DMS79 treated with DMSO at 0.1 percent for 48 hours (cell line): ENCODE data around the gene C12orf42.
"Not testable (repeated sequence)": the region's sequence is repeated elsewhere in the genome, so short reads cannot be mapped to it uniquely, and the experiment has no call there.

Experiments
- DNase-seq: peaks from one replicate; lab custom pipeline; 2025; lab: John Stamatoyannopoulos, UW

Gene C12orf42

DNA sequence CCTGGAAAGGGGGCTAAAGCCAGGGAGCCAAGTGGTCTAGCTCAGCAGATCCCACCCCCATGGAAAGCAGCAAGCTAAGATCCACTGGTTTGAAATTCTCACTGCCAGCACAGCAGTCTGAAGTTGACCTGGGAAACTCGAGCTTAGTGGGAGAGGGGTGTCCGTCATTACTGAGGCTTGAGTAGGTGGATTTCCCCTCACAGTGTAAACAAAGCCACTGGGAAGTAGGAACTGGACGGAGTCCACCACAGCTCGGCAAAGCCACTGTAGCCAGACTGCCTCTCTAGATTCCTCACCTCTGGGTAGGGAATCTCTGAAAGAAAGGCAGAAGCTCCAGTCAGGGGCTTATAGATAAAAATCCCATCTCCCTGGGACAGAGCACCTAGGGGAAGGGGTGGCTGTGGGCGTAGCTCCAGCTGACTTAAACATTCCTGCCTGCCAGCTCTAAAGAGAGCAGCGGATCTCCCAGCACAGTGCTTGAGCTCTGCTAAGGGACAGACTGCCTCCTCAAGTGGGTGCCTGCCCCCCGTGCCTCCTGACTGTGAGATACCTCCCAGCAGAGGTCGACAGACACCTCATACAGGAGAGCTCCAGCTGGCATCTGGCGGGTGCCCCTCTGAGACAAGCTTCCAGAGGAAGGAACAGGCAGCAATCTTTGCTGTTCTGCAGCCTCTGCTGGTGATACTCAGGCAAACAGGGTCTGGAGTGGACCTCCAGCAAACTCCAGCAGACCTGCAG, 70.8 kb downstream of the C12orf42 start:
- DNase-seq, result not testable (repeated sequence)

DNA sequence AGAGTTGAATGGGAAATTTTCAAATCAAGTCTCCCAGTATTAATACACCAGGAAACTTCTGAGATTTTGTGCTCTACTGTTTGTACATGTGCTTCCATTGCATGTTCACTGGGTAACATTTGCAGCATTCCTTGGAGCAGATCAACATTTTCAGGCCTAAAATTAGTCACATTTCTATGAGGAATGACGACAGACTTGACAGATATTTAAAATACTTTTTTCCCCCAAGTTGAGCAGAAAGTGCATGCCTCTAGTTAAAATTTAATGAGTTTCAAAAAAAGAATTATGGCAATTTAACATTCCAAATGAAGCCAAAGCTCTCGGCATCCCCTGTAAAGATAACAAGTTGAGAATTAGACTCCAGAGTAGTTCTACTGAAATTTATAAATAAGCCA, 72.3 kb downstream of the C12orf42 start:
- no peak for DNase-seq

DNA sequence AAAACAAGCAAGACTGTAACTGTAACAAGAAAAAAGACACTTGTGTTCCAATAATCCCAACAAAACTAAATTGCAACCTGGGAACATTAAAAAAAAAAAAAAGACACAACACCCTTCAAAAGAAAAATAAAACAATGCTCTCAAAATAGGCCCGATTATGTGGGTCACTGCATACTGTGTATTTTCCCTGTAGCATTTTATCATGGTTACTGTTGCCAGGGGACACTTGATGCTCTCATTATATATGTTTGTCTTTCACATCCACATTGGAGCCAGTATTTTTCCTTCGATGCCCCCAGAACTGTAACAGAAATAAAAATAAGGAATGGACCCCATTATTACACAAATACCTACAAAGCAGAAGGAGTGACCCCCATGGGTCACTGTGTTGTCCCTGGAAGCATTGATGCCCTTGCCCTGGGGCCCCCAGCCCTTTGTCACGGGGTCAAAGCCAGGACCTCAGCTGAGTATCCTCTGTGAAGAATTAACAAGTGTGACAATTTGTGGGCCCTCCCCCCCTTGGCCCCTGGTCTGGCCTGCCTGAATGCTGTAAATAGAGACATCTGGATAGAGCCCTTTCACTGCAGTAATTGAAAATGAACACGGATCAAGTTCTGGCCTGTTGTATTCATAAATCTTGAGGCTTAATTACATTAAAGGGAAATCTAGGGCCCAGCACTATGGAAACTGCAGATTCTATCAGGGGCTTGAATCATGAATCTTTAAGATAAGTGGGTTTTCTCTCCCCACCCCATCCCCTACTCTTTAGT, 72.8 kb downstream of the C12orf42 start:
- DNase-seq, result peak; percentile 59

DNA sequence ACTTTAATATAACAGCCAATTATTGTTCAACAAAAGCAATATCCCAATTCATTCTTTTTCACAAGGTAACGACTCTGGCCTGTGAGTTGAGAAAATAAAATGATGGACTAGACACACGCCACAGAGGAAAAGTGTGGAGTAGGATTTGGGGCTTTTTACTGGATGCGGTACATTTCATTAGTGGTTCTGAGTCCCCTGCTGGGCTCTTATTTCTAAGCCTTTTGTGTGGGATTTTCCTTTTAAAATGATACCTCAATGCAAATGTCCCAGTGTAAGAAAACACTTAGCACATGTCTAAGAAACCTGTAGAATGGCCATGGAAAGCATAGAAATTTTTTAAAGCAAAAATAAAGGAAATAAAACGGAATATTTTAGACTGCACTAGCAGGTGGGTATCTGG, 73.4 kb downstream of the C12orf42 start:
- DNase-seq, result peak; percentile 20

DNA sequence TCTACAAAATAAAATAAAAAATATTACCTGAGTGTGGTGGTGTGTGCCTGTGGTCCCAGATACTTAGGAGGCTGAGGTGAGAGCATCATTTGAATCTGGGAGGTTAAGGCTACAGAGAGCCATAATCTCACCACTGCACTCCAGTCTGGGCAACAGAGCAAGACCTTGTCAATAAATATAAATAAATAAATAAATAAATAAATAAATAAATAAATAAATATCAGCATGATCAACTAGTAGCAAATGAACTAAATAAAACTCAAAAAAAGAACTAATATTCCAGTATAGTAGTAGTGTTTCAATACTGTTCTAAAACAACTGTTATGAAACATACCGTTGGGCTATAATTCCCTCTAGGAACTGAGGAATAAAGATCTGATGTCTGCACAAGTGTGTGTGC, 74.4 kb downstream of the C12orf42 start:
- no peak for DNase-seq

DNA sequence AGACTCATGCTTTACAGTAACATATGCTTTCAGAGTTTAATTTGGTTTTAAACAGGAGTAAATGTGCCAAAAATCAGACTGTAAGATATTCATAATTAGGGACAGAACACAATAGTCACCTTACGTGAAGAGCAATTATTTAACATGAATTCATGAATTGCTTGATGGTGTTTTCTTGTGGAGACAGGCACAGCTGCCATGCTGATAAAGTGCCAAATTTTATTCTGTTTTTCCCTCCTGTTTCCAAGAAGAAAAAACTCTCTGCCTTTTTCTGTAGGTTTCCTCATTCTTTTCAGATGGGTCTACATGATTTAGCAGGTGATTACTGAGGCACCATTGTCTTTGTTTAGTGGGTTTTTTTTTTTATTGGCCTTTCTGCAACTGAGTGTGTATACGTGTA, 80.1 kb downstream of the C12orf42 start:
- DNase-seq, result no peak

DNA sequence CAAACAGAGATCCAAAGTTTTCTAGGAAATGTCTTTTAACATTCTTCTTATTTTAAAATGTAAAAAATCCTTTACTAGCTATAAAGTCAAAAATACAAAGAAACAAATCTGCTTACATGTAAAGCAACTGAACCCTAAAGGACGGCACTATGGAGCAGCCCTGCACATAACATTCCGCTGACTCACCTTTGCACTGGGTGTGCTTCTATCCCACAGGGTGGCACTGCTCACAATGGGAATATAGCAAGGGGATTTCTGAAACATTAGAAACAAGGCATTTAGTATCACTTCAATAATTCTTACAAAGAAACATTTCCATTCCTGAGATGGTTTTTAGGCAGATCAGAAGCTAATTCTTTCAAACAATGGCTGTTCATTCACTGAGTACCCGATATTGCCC, 94.3 kb downstream of the C12orf42 start:
- DNase-seq, result no peak

DNA sequence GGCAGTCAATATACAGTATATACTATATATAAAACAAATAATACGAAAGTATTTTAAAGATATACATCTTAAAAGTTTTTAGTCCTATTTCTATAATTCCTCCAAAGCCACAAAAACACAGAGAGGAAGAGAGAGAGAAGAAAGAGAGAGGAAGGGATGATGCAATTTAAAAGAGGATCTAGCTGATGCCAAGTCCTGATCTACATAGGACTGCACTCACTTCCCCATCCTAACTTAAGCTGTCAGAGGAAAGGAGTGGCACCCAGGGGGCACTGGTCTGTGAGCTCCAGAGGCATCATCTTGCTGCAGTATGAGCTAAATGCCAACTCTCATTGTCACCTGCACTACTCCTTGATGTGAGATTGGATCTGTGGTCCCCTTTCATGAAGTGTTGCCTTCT, 95.8 kb downstream of the C12orf42 start:
- no peak for DNase-seq

DNA sequence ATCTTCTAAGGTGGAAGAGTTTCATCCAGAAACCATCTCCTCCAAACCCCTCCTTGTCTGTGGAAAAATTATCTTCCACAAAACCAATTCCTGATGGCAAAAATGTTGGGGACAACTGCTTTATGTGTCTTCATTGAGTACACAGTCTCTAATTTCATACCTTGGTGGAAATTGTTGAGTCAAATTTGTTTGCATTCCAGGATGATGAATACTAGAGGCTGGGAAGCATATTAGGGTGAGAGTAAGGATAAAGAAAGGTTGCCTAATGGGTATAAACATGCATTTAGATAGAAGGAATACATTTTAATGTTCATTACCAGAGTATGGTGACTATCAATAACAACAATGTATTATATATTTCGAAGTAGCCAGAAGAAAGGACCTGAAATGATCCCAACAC, 98.2 kb downstream of the C12orf42 start:
- DNase-seq, result no peak

DNA sequence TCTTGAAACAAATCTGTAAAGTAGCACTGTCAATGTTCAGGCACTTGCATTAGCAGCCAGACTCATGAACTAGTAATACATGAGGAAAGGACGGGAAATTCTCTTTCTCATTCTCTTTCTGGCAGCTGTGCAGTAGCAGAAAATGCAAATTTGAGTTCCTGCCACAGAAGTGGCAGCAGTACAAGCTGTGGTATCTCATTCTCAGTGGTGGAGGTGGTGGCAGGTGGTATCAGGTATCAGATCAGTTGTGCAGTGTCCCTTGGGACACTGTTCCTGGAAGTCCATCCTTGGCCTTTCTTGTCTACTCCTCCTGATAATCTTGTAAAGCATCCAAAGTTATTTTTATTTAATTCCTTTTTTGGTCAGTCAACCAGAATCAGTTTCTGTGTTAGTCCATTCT, 103.0 kb downstream of the C12orf42 start:
- DNase-seq, result no peak

DNA sequence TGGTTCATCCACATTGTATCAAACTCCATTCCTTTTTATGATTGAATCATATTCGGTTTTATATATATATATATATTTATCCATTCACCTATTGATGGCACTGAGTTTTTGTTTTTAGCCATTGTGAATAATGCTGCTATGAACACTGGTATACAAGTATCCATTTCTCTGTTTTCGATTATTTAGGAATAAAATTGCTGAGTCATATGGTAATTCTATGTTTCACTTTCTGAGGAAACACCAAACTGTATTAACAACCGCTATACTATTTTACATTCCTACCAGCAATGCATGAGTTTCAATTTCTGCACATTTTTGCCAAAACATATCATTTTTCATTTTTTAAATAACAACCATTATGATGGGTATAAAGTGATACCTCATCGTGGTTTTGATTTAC, 104.7 kb downstream of the C12orf42 start:
- DNase-seq, result no peak

DNA sequence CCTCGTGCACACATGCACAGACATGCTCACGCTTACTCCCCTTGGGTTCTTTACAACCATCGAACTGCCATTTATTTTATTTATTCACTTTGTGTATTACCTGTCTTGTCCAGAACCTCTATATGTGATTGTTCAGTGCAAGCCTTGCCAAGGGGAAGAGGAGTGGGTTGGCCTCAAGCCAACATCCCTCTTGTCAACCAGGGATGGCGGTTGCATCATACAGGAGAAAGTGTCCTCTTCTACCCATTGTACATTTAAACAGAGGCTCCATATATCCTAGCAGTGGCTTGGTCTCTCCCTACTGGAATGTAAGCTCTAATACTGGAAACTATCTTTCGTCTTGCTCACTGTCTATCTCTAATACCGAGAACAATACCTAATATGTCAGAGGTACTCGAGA, 108.4 kb downstream of the C12orf42 start:
- DNase-seq, result peak; percentile 71

DNA sequence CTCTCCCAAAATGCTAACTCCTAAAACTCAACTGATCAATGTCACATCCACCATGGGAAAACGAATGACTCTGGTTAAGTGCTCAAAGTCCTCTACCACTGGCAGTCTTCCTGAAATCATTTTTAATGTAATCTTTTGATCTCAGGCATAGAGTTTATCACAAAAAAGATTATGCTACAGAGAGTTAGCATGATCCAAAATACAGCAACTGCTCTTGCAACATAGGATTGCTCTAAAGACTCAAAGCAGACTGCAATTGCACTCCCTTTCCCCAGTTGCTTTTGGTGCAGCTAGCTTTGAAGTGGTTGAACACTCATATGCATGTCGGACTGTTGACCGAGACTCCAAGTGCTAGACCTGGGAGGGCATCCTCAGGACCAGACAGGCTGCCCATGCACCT, 109.3 kb downstream of the C12orf42 start:
- no peak for DNase-seq

DNA sequence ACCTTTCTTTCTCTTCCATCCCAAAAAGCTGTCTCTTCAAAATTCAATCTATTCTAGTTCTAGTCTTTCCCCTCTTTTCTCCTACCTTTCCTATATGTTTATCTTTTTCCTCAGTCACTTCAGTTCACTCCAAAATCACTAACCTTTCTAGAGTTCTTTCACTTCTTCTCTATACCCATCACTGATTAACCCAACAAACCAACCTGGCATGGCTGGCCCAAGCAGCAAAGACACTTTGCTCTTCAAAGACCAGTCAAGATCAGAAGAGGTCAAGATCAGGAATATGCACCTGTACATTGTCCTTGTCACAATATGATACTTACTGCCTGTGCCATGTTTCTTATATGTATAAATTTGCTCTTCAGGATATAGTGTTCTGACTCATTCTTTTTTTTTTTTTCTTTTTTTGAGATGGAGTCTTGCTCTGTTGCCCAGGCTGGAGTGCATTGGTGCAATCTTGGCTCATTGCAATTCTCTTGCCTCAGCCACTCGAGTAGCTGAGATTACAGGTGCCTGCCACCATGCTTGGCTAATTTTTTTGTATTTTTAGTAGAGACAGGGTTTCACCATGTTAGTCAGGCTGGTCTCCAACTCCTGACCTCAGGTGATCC, 112.9 kb downstream of the C12orf42 start:
- no peak for DNase-seq

DNA sequence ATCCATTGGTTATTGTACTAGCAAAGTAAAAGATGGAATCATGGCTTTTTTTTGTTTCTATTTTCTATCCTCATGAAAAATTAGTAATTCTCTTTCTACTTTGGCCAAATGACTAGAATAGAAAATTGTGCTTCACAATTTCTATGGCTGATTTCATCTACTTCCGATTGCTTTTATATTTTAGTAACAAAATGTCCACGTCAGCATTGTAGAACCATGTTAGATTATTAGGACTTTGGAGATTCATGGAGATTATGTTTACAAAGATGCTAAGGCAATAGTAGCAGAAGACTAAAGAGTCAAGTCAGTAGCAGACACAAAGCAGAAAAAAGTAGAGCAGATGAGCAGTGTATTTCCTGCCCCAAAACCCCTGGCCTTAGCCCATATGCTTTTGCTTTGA, 113.6 kb downstream of the C12orf42 start:
- DNase-seq, result no peak

DNA sequence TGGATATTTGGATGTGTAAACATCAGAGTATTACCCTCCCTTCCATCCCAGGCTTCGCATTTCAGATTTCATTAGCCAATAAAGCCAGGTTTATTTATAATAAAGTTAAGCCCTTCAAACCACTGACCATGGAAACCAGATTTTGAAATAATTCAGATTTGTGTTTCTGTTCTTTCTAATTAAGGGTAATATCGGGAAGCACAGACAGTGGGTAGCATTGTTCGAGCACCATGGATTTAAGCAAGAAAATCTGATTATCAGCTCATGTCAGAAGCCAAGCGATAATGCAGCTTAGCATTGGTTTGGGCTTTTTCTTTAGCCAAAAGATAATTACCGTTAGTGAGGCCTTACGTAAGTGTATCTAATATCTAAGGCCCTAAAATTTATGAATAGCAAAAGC, 116.1 kb downstream of the C12orf42 start:
- no peak for DNase-seq

DNA sequence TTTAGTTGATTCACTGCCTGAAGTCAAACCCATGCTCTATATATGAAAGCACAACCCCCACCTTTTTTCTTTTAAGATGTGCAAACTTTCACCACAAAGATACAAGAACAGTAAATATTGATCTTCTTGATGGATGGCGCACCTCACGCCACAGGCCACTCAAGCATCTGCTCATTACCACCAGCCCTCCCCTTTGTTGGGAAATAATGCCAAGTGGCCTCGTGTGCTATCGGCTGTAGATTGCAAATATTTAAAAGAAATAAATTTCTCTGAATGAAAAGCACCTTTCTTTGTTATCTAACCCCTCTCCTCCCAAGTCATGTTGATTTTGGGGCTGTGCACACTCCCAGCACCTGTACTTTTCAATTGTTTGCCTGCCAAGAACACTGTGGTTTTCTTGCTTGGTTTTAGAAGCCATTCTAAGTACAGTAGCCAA, 122.7 kb downstream of the C12orf42 start:
- DNase-seq, result peak; percentile 92

DNA sequence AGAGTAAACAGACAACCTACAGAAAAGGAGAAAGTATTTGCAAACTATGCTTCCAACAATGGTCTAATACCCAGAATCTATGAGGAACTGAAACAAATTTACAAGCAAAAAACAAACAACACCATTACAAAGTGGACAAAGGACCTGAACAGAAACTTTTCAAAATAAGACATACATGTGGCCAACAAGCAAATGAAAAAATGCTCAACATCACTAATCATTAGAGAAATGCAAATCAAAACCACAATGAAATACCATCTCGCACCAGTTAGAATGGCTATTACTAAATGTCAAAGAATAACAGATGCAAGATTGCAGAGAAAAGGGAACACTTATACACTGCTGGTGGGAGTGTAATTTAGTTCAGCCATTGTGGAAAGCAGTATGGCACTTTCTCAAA, 125.8 kb downstream of the C12orf42 start:
- no peak for DNase-seq

DNA sequence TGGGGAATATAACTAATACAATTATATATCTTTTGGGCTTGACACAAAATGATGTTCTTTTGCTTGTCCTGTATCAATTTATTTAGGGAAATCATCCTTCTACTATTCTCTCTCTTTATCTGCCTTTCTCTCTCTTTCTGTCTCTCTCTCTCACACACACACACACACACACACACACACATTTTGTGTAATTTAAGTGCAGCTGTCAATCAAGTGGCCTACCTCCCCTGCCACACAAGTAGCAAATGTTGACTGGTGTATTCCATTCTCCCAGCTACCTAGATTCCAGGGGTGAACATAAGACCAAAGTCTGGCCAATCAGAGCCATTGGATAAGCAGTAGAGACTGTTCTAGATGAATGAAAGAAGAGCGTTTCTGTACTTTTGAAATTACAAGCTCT, 127.6 kb downstream of the C12orf42 start:
- DNase-seq, result no peak

DNA sequence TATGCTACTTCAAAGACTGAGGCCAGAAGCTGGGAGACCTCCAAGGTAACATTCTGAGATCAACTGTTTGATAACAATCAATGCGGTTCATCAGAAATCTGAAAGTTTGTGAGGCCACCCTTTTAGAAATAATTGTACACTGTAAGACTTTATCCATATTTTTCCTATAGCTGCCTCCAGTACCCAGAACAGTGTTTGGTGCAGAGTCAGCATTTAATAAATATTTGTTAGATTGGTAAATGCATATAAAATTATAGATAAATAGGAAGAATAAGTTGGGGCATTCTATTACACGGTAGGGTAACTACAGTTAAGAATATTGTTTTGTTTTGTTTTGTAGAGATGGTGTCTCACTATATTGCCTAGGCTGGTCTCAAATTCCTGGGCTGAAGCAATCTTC, 141.4 kb downstream of the C12orf42 start:
- no peak for DNase-seq

DNA sequence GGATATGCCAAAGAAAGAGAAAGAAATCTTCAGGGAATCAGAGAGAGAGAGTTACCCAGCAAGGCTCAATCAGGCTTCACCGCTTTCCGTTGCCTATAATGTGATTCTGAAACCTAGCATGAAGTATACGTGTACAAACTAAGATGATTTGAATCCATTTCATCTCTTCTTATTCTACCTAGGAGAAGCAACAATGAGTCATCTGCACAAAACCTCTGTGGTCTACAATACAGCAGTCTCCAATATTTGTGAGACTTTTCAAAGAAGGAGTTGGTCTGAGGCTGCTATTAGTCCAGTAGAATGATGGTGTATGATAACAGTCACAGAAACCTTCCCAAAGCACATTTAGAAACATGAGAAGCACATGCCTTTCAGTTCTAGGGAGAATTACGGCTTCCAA, 141.9 kb downstream of the C12orf42 start:
- DNase-seq, result no peak

DNA sequence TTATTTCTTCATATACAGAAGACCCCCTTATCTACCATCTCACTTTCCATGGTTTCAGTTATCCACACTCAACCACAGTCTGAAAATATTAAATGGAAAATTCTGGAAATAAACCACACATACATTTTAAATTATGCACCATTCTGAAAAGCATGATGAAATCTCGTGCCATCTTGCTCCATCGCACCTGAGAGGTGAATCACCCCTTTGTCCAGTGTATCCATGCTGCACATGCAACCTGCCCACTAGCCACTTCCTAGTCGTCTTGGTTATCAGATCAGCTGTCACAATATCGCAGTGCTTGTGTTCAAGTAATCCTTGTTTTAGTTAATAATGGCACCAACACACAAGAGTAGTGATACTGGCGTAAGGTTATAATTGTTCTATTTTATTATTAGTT, 145.7 kb downstream of the C12orf42 start:
- DNase-seq, result no peak

DNA sequence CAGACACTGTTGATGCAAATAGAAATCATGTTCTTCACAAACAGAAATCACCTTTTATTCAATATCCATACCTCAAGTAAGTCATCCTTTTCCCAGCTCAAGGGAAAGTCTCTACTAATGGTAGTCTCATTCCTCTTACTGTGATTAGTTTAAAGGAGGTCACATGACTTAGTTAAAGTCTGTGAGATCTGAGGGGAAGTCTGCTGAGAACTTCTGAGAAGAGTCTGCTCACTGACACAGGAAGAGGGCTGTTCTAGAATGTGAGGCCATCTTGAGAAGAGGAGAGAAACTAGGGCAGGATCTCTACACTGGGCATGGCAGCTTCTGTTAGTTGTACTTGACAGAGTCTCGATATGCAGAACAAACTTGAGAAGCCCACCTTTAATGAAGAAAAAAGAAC, 146.8 kb downstream of the C12orf42 start:
- DNase-seq, result no peak
